ENCODE data around the gene PLOD3.

DNA sequence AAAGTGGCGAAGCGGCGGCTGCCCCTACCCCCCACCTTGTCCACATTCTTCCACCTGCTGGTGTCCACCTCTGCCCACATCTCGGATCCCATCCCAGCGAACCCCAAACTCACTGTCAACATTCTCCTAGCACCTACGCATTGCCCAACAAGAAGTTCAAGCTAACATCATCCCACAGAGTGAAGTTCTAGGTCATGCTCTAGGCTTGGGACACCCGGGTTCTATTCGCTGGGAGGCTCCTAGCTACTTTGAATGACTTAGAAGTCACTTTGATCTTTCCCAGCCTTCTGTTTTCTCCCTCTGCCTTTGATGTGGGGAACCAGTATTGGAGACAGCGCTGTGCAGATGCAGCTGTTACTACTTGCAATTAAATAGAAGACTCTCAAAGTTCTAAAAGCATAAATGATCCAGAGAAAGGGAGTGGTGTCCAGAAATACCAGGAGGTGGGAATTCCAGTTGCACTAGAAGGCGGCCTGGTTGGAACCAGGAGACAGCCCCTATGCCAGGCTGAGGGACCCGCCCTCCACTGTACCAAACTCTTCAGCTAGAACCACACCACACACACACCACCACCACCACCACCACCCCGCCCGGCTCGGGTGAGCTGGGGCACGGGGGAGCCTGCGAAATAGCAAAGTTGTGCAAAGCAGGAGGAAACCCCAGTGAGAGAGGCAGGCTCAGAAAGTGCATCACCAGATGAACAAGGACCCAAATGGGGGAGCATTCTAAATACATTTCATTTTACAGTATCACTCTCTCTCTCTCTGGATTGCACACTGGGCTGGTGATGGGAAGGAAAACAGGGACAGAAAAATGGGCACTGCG lies 46.6 kb downstream of the PLOD3 start:
- TF ChIP-seq POLR2A (IDR thresholded peaks at IDR 0.05) (no peak), EP300 (IDR thresholded peaks at IDR 0.05) (no peak)
- TF ChIP-seq, protein P1, sequence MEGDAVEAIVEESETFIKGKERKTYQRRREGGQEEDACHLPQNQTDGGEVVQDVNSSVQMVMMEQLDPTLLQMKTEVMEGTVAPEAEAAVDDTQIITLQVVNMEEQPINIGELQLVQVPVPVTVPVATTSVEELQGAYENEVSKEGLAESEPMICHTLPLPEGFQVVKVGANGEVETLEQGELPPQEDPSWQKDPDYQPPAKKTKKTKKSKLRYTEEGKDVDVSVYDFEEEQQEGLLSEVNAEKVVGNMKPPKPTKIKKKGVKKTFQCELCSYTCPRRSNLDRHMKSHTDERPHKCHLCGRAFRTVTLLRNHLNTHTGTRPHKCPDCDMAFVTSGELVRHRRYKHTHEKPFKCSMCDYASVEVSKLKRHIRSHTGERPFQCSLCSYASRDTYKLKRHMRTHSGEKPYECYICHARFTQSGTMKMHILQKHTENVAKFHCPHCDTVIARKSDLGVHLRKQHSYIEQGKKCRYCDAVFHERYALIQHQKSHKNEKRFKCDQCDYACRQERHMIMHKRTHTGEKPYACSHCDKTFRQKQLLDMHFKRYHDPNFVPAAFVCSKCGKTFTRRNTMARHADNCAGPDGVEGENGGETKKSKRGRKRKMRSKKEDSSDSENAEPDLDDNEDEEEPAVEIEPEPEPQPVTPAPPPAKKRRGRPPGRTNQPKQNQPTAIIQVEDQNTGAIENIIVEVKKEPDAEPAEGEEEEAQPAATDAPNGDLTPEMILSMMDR (IDR thresholded peaks at IDR 0.05) = no peak
